KMS-11 (cell line): ENCODE results near the gene MED12.

ENCODE experiments used
- H2AFZ ChIP-seq: fragments of 200-600 bp; sonication (generic); 2 replicates; pipeline ENCODE4 v1.6.1; 2016; ENCODE audit warnings: antibody characterized with exemption, mixed run types, low read depth
- H3K27ac ChIP-seq: fragments of 200-600 bp; sonication (generic); 2 replicates; pipeline ENCODE4 v1.6.1; 2016; ENCODE audit warnings: mild to moderate bottlenecking, mixed run types
- H3K27me3 ChIP-seq: fragments of 200-600 bp; sonication (generic); 2 replicates; pipeline ENCODE4 v1.6.1; 2017; ENCODE audit warnings: mild to moderate bottlenecking, low read depth, mixed run types, moderate library complexity; ENCODE audit not compliant: insufficient read depth
- H3K36me3 ChIP-seq: fragments of 200-600 bp; sonication (generic); 2 replicates; pipeline ENCODE4 v1.6.1; 2017; ENCODE audit warnings: mild to moderate bottlenecking, mixed run types; ENCODE audit not compliant: insufficient read depth
- H3K4me1 ChIP-seq: fragments of 200-600 bp; sonication (generic); 2 replicates; pipeline ENCODE4 v1.6.1; 2016; ENCODE audit warnings: mild to moderate bottlenecking, low read depth, mixed run types; ENCODE audit not compliant: poor library complexity, severe bottlenecking
- H3K4me2 ChIP-seq: fragments of 200-600 bp; sonication (generic); 2 replicates; pipeline ENCODE4 v1.7.0; 2016; ENCODE audit warnings: mild to moderate bottlenecking, mixed run types
- H3K4me3 ChIP-seq: fragments of 200-600 bp; sonication (generic); IDR thresholded peaks from 2 replicates; pipeline ENCODE4 v1.6.1; 2017; ENCODE audit warnings: low read depth, low read length, mixed read lengths; ENCODE audit not compliant: insufficient read depth
- H3K79me2 ChIP-seq: fragments of 200-600 bp; sonication (generic); 2 replicates; pipeline ENCODE4 v1.6.1; 2016; ENCODE audit warnings: low read depth, mixed run types; ENCODE audit not compliant: insufficient read depth
- H3K9ac ChIP-seq: fragments of 200-600 bp; sonication (generic); 2 replicates; pipeline ENCODE4 v1.6.1; 2016; ENCODE audit warnings: mild to moderate bottlenecking, mixed run types
- H4K20me1 ChIP-seq: fragments of 200-600 bp; sonication (generic); 2 replicates; pipeline ENCODE4 v1.6.1; 2016; ENCODE audit warnings: mild to moderate bottlenecking, mixed run types; ENCODE audit not compliant: insufficient read depth
- CTCF ChIP-seq: fragments of 200-600 bp; sonication (generic); conservative IDR thresholded peaks from 2 replicates; pipeline ENCODE4 v1.6.1; 2017; ENCODE audit warnings: low read depth, mild to moderate bottlenecking, antibody characterized with exemption, low read length, moderate library complexity, mixed read lengths

Gene MED12

GRCh38 chrX:71164071-71164470, 45.7 kb downstream of the MED12 start:
- Histone ChIP-seq H3K27me3 (no peaks in the 10 kb centered on the region), H3K9ac (no peak overlapping the region), H3K4me2 (no peak overlapping the region), H3K79me2 (no peaks in the 10 kb centered on the region), H3K36me3 (no peaks in the 10 kb centered on the region), H3K4me3 (no peak overlapping the region), H2AFZ (no peak overlapping the region), H3K27ac (no peak overlapping the region), H3K4me1 (no peaks in the 10 kb centered on the region), H4K20me1 (no peaks in the 10 kb centered on the region)
- TF ChIP-seq CTCF = no peak

DNA sequence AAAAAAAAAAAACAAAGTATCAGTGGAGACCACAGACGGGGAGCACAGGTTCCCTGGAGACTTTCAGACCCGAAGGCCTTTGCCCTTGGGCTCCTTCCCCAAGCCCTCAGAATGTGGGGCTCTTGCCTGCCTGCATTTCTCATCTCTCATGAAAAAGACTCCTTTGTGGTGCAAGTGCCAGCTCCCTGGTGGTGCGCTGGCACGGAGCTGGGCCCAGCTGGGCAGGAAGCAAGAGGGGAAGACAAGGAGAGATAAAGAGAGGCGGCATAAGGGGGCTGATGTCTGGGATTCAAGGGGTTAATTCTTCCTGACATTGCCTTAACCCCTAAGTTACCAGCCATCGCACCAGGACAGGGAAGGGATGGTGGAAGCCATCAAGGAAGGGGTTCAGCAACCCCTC, 48.1 kb downstream of the MED12 start:
- Histone ChIP-seq H2AFZ (no peak overlapping the region), H4K20me1 (no peaks in the 10 kb centered on the region), H3K79me2 (no peaks in the 10 kb centered on the region), H3K4me1 (no peaks in the 10 kb centered on the region), H3K36me3 (no peaks in the 10 kb centered on the region), H3K27ac (no peak overlapping the region), H3K9ac (no peak overlapping the region), H3K4me2 (no peak overlapping the region), H3K27me3 (no peaks in the 10 kb centered on the region), H3K4me3 (no peak overlapping the region)
- no peak for TF ChIP-seq CTCF

GRCh38 chrX:71167031-71167781, 48.8 kb downstream of the MED12 start:
- H4K20me1 ChIP-seq = no peaks in the 10 kb centered on the region
- no peak overlapping the region for H3K4me3 ChIP-seq
- no peaks in the 10 kb centered on the region for H3K36me3 ChIP-seq
- no peak overlapping the region for H3K4me2 ChIP-seq
- H3K9ac ChIP-seq = no peak overlapping the region
- no peak overlapping the region for H3K27ac ChIP-seq
- H3K27me3 ChIP-seq = no peaks in the 10 kb centered on the region
- H2AFZ ChIP-seq = no peak overlapping the region
- no peaks in the 10 kb centered on the region for H3K4me1 ChIP-seq
- TF ChIP-seq CTCF = no peak
- H3K79me2 ChIP-seq = no peaks in the 10 kb centered on the region

- H3K9ac ChIP-seq = no peak overlapping the region
- no peaks in the 10 kb centered on the region for H3K79me2 ChIP-seq
- no peak for TF ChIP-seq CTCF
- H3K4me1 ChIP-seq = no peaks in the 10 kb centered on the region
- no peak overlapping the region for H2AFZ ChIP-seq
- H4K20me1 ChIP-seq = no peaks in the 10 kb centered on the region
- no peaks in the 10 kb centered on the region for H3K27me3 ChIP-seq
- H3K4me2 ChIP-seq = no peak overlapping the region
- H3K27ac ChIP-seq = no peak overlapping the region
- H3K4me3 ChIP-seq = no peak overlapping the region
- H3K36me3 ChIP-seq = no peaks in the 10 kb centered on the region
Observed at GRCh38 chrX:71168134-71168533, 49.7 kb downstream of the MED12 start.
